PC-9 (cell line): ENCODE measurements around the gene IQGAP1.

ENCODE experiments used
- EZH2 ChIP-seq: fragments of 200-600 bp; sonication (generic); IDR thresholded peaks from 2 replicates; pipeline ENCODE4 v1.8.0; 2017; ENCODE audit warnings: antibody characterized with exemption, low read depth
- TF ChIP-seq, protein P1 (sequence below): fragments of 200-600 bp; sonication (generic); conservative IDR thresholded peaks from 2 replicates; pipeline ENCODE4 v1.6.1; 2017; ENCODE audit warnings: mixed run types, antibody characterized with exemption, mild to moderate bottlenecking, moderate library complexity

DNA sequence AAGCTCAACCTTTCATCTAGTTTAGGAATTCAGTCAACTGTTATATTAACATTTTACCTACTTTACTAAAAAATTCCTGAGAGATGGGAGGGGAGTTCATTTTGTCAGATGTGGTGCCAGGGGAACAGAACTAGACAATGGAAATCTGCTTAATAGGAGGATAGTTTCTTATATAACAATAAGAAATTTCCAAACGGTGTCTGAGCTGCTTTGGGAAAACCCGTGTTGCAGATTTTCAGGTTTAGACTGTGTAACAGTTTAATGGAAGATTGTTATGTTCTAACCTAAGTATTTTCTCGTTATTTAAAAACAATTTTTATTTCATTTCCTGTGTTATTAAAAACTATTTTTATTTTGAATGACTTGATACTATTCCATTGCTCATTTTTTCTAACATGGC, 19.3 kb downstream of the IQGAP1 start:
- TF ChIP-seq, protein P1, sequence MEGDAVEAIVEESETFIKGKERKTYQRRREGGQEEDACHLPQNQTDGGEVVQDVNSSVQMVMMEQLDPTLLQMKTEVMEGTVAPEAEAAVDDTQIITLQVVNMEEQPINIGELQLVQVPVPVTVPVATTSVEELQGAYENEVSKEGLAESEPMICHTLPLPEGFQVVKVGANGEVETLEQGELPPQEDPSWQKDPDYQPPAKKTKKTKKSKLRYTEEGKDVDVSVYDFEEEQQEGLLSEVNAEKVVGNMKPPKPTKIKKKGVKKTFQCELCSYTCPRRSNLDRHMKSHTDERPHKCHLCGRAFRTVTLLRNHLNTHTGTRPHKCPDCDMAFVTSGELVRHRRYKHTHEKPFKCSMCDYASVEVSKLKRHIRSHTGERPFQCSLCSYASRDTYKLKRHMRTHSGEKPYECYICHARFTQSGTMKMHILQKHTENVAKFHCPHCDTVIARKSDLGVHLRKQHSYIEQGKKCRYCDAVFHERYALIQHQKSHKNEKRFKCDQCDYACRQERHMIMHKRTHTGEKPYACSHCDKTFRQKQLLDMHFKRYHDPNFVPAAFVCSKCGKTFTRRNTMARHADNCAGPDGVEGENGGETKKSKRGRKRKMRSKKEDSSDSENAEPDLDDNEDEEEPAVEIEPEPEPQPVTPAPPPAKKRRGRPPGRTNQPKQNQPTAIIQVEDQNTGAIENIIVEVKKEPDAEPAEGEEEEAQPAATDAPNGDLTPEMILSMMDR = no peak
- TF ChIP-seq EZH2 = no peak
